Mesangial cell (primary cell): Measurements from ENCODE around the gene ZDHHC17. TPM values are rescaled to one million over a fixed set of nuclear protein-coding genes. Genes with fewer than 3 reads are reported as not detected.

ENCODE experiments used
- total RNA-seq: library from RNA; depleted of rRNA; stranded (reverse); fragments of >200 nt; gene quantifications from 2 replicates; pipeline ENCODE4 v1.2.3, GENCODE V29; 2015

The ZDHHC17 gene, protein sequence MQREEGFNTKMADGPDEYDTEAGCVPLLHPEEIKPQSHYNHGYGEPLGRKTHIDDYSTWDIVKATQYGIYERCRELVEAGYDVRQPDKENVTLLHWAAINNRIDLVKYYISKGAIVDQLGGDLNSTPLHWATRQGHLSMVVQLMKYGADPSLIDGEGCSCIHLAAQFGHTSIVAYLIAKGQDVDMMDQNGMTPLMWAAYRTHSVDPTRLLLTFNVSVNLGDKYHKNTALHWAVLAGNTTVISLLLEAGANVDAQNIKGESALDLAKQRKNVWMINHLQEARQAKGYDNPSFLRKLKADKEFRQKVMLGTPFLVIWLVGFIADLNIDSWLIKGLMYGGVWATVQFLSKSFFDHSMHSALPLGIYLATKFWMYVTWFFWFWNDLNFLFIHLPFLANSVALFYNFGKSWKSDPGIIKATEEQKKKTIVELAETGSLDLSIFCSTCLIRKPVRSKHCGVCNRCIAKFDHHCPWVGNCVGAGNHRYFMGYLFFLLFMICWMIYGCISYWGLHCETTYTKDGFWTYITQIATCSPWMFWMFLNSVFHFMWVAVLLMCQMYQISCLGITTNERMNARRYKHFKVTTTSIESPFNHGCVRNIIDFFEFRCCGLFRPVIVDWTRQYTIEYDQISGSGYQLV
- 11.2 and 19.3 TPM in 2 replicates for total RNA-seq

DNA sequence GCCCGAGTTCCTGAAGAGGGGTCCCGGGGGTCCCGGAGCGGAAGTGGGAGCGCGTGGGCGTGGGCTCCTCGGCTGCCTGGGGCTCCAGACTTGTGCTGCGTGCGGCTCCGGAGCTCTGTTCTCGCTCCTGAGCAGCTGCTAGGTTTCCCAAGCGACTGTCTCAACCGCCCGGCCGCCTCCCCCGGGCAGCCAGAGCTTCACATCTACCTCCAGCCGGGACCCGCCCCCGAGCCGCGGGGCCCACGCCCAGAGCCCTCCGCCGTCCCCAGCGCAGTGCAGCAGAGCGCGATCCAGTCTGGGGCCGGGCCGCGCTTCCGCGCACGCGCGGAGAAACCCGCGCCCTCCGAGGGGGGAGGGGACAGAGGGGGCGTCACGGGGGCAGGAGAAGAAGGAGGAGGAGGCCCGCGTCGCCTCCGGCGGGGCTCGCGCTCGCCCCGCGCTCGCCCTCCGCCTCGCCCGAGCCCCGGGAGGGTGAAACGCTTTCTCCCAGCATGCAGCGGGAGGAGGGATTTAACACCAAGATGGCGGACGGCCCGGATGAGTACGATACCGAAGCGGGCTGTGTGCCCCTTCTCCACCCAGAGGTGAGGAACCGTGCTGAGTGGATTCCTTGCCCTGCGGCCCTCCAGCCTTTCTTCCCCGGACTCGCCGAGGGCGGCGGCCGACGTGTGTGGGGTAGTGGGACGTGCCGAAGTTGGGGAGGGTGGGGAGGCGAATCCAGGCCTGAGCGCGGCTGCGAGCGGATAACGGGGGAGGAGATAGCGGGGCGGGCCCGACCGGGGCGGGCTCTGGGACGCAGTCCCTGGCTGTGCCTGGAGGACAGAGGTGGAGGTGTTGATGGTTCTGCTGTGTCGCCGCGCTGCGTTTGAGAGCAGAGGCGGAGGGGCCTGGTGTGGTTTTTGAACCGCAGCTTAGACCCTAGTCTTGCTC lies at the start of gene ZDHHC17:
Gene ZDHHC17 (plus strand): TSS at position 370 of the 930 bp plus-strand sequence. CDS start 122 bp downstream, at position 492.

DNA sequence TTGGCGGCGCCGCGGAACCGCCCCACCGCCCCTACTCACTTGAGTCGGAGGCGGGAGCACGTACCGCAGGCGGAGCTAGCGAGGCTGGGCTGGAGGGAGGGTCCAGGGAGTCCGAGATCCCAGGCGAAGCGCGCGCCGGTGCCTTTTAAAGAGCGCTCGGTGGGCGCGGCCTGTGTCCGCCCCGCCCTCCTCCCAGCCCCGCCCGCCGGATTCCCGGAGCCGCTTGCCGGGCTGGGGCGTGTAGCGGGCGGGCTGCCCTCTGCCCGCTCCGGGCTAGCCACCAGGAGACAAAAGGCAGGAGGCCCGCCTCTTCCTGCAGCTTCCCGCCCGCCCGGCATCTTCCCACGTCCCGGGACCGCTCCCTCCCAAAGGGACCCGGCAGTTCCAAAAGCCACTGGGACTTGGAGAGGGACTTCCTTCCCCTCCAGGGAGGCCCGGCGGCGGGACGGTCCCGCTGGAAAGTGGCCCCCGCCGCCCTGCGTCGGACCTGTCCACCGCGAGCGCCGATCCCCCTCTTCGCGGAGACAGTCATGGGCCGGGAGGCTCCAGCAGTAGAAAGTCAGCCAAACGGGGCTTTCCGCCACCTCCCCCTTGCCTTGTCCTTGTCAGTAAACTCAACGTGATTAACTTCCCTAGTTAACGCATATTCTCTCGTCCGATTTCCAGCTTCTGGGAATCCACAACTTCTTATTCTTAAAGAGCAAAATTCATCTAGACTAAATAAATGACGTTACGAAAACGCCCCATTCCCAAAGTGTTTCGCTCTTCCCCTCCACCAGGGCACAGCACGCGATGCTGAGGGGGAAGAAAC lies 115.2 kb downstream of the ZDHHC17 start, which contains the start of gene CSRP2:
Gene CSRP2 (minus strand): TSS at position 121 of the 811 bp plus-strand sequence. CDS start 12,759 bp downstream, outside the sequence.

Other genes starting within 250 kb of the ZDHHC17 start
- 36.7 and 36.8 TPM in 2 replicates for gene OSBPL8, start 204.3 kb upstream of the ZDHHC17 start, total RNA-seq
- gene CSRP2, start 114.9 kb downstream of the ZDHHC17 start, total RNA-seq = 12.7 and 44.8 TPM in 2 replicates